ENCODE results near the gene TAF5L.

GRCh38 chr1:229594227-229595008, 31.5 kb downstream of the TAF5L start:
- no peak for TF ChIP-seq CTCF (conservative IDR thresholded peaks at IDR 0.05; ENCODE audit: low read length)
- no peak for TF ChIP-seq EZH2phosphoT487 (IDR thresholded peaks at IDR 0.05; ENCODE audit: borderline replicate concordance, low read depth, low read length)
